AG20443 (cell line): ENCODE results near the gene BTRC.
"Not testable (repeated sequence)": the region's sequence is repeated elsewhere in the genome, so short reads cannot be mapped to it uniquely, and the experiment has no call there.

Experiments
- DNase-seq: peaks from one replicate; pipeline ENCODE4 v3.0.0; 2012; ENCODE audit warnings: low spot score, mixed read lengths

BTRC gene

GRCh38 chr10:101353692-101354327 is at the start of gene BTRC:
BTRC (plus strand) TSS chr10:101354165; CDS start chr10:101354181, 16 bp downstream.
- DNase-seq: peak; percentile 97

DNA sequence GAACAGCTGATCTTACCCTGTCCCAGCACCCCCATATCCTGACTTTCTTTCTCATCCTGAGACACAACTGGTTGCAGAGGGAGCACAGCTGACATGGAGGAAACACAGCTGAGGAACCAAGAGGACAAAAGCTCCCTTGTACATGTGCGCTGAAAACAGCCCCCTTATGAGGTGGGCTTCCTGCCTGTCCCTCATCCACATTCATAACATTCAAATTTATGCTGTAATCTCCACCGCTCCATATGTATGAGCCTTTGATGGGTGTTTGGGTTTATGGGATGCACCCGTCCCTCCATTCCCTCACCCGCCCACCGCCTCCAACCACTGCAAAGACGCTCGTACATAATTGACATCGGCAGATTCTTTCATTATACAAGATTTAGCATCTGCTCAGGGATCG is 49.6 kb upstream of the BTRC start:
- no peak for DNase-seq

DNA sequence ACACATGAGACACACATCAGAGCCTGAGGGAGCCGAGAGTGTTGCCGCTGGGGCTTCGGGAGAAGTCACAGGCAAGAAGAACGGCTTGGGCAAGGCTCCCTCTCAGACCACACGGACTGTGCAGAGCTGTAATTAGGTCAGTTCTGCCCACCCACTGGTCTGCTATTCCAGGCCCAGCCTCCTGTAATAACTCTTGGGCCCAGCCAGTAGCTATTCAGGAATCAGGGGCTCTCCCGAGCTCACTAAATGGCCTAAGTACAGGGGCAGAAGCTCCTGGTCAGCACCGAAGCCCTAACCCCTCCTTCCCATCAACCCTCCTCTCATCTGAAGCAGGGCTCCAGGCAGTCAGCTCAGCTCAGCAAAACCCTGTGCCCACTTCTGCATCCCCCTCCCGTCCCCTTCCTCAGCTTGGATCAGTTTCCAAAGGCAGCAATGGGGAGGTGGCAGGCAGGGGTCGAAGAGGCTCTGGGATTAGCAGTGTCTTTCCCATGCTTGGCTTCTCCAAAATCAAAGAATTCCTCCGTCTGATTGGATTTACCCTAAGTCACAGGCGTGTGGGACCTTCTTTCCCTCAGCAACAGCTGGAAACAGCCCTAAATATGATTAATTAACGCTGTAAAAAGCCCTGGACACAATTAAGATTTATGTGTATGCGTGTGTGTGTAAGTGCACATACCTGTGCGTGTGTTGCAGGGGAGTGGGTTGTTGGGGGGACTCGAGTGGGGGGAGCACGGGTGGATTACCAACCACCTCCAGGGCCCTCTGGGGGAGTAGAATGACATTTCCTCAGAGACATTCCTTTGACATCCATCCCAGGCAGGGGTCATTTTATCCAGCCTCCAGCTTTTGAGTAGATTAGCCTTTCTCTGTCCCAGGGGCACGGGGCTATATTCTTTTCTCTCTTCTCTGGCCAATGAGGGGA is 48.4 kb upstream of the BTRC start:
- no peak for DNase-seq

DNA sequence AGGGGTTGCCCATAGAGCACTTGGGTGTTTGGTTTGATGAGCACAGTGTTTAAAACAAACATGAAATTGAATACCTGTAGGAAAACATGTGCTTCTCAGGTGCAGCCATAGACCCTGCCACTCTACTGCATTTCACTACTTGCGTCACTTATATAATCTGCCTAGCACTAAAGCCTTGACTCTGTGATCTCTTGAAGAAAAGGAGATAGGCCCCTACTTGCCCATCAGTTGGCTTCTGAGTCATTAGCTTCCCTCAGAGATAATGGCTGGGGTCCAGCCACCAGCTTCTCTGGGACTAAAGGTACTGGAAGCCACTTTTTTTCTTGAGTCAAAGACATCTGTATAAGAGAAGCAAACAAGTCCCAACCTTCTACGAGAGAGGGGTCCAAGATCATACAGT is 45.9 kb upstream of the BTRC start:
- no peak for DNase-seq

DNA sequence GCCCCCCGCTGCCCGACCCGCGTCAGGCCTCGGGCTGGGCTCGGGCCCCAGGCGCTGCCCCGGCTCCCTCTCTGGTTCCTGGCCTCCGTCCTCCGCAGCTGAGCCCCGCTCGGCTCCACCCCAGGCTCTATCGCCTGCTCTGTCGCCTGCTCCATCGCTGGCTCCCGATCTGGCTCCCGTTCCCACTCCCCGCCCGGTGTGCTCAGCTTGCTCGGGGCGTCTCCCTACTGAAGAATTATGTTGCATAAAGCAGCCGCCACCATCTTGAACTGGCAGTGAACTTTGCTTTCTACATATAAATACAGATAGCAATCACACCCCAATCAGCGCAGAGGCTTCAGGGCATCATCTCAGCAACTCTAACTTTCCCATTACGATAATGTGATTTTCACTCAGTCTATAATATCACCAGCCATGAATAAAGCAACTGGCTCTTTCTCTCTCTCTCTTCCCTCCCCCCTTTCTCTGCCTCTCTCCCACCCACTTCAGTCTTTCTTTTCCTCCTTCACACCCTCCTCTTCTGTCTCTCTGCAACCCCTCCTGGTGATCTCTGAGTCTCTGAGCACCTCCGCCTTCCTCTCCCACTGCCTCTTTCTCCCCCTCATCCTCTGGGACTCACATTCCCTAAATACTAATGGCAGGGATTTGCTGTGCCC is 43.3 kb upstream of the BTRC start:
- DNase-seq: no peak

- no peak for DNase-seq
Observed at GRCh38 chr10:101311185-101312066, 42.5 kb upstream of the BTRC start.

DNA sequence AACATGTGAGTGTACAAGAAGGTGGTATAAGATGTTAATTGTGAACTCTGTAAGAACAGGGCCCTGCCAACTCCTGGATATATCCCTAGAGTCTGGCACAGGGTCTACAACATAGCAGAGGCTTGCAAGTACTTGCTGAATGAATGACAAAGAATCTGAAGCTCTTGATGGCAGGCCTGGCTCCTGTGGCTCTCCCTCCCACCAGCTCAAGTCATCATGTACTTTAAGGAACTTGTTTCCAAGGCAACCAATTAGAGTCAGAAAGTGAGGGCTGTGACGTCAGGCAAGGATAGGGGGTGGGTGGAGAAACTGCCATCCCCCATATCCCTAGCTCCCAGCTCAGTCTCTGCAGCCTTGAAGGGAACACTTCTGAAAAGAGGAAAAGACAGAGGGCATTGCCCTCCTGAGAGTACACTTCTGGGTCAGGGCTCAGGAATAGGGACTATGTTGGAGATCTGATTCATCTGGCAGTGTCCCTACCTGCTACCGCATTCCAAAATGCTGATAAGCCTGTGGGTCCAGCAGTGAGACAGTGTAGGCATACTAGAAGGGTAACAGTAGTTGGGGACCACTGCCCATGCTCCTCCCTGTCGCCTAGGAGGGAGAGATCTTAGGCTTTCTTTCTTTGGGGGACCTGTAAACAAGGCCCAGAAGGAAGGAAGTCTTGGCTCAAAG is 34.6 kb upstream of the BTRC start:
- DNase-seq: no peak

DNA sequence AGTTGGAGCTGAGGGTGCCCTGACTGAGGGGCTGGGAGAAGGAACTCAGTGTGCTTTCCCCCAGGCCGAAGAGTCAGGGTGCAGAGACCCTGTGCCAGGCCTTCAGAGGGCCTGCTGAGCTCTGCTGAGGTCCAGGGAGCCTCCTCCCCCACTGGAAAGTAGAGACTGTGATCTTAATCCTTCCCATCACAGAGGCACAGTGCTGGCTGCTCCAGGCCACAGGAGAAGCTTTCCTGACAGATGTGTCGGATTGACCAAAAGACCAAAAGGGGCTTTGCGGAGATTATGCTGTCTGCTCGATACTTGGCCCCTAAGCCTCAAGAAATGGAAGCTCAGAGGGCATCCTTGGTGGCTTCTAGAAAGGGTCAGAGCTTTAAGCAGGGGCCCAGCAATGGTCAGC is 32.9 kb upstream of the BTRC start:
- DNase-seq: no peak

DNA sequence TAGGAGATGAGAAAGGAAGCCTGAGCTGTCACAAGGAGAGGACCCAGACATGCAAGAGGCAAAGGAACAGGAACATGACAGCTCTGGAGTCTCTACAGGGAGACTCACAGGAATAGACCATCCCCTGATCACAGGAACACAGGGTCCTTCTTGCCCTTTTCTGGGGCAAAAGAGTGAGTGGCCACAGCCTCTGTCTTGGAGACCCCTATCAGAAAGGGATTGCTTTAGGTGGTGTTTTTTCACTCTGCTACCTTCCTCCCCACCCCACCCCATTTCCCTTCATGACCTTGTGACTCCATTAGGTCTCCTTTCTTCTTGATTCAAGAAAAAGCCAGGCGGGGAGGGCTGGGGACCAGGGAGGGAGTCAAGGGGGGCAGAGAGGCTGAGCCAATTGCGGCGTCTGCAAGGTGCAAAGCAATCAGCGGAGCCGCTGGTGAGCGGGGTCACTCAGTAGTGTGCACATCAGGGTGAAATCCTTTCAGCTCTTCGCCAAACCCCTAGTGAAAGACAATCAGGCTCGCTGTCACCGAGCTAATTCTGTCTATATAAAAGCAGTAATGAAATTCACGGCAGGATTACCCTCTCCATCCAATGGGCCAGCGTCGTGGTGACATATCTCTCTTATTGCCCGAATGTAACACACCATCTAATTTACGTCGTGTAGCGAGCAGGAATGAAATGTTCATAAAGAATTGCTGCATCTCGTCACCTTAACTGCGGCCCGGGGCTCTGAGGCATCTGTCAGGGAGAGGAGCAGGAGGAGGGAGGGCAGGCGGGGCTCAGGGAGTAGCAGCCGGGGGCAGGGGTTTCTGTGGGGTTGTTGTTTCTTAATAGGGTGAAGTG is 31.5 kb upstream of the BTRC start:
- no peak for DNase-seq

DNA sequence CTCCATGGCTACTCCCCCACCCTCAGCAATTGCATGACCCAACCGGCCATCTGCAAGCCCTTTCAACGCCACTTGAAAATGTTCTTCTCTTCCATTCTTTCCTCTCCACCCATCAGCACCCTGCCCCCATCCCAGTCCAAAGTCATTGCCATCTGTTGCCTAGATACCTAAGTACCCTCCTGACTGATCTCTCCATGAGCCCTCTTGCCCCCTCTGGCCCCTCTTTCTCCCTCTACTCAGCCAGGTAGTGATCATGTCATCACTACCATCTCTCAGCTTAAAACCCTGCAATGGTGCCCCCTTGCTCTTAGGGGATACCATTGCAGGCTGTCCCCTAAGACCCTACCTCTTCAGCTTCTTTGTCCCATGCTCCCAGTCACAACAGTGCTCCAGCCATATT is 30.5 kb upstream of the BTRC start:
- no peak for DNase-seq

DNA sequence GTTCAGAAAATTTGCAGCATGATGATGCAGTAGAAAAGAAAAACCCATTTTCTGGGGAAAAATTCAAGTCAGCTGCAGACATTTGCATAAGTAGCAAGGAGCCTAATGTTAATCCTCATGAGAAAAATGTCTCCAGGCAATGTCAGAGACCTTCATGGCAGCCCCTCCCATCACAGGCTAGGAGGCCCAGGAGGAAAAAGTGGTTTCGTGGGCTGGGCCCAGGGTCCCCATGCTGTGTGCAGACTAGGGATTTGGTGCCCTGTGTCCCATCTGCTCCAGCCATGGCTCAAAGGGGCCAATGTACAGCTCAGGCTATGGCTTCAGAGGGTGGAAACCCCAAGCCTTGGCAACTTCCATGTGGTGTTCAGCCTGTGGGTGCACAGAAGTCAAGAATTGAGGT is 26.5 kb upstream of the BTRC start:
- not testable (repeated sequence) for DNase-seq

DNA sequence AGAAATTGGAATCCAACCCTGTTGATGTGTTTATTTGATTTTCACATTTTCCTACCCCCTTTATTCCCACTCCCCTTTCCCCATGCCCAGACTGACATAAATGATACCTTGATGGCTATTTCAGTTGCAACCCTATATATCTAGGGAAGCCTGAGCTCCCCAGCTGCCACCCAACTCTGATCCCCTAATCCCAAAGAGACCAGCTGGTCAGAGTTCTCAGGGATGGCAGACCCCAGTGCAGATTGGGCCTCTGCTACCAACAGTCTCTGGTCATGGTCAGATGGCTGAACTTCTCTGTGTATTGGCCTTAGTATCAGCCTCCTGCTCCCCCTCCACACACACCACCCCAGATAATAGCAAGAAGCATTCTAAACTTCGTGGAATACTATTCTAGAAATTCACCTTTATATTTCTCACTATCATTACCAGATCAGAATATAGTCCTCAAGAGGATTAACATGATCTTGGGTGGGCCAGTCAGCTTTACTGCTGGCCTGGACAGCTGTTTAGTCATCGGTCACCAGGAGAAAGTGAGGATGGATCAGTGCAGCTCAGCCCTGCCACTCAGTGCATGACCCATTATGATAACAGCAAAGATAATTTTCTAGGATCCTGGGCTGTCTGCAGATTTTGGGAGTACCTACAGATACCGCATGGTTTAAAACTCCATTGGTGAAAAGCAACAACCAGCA is 24.5 kb upstream of the BTRC start:
- DNase-seq: peak; percentile 7

DNA sequence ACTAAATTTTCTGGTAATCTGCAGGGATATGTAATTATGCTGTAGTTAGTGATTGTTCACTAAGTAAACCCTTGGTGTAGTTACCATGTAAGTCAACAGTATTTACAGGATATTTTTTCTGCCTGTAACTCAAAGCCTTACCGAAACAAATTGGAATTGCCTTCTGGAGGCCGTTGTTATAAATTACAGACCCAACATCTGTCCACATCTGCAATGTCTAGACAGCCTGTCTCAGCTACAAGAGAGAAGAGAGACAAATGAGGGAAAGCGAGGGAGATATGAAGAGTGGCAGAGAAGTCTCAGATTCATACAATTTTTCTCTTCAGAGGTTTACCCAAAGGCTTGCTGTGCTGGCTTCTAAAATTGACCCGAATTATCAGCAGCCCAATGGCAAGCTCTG is 23.7 kb upstream of the BTRC start:
- no peak for DNase-seq

DNA sequence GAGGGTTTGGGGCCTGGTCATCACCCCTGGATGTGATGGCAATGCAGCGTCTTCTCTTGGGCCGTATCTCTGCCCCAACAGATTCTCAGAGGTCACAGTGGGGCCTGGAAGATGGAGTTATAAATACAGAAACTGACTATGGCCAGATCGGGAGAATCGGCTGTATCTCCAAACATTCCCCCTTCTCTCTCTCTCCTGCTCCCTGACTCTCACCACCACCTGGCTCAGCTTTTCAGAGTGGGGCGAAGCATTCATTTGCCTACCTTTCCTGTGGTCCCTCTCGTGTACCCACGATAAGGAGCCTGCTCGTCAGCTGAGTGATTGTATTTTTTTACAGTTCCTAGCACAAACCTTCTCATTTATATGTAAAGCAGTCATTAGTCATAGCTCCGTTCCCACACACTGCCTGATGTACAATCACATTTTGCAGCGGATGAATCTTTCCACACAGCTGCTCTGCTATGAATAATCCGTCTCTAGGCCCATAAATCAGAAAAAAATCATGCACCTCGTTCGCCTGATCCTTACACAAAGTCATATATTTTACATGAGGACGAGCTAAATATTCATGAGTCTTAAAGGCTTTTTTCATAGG is 23.2 kb upstream of the BTRC start:
- DNase-seq: peak; percentile 40

- no peak for DNase-seq
Observed at GRCh38 chr10:101331956-101332355, 22.0 kb upstream of the BTRC start.

DNA sequence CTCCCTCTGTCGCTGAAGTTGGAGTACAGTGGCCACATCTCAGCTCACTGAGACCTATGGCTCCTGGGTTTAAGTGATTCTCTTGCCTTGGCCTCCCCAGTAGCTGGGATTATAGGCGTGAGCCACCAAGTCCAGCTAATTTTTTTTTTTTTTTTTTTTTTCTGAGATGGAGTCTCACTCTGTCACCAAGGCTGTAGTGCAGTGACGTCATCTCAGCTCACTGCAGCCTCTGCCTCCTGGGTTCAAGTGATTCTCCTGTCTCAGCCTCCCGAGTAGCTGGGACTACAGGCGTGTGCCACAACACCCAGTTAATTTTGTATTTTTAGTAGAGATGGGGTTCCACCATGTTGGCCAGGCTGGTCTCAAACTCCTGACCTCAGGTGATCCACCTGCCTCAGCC is 19.7 kb upstream of the BTRC start:
- not testable (repeated sequence) for DNase-seq

DNA sequence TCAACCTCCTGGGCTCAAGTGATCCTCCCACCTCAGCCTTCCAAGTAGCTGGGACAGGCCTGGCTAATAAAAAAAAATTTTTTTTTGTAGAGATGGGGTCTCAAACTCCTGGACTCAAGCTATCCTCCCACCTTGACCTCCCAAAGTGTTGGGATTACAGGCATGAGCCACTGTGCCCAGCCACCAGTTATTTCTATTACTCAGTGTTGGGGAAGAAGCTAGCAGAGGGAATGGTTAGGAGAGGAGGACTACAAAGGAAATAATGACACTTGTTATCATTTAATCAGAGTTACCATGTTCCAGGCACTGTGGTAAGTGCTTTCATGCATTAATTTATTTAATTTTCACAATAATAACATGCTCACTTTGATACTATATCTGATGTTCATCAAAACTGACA is 17.6 kb upstream of the BTRC start:
- DNase-seq: no peak

- no peak for DNase-seq
Observed at GRCh38 chr10:101337836-101338235, 16.1 kb upstream of the BTRC start.

DNA sequence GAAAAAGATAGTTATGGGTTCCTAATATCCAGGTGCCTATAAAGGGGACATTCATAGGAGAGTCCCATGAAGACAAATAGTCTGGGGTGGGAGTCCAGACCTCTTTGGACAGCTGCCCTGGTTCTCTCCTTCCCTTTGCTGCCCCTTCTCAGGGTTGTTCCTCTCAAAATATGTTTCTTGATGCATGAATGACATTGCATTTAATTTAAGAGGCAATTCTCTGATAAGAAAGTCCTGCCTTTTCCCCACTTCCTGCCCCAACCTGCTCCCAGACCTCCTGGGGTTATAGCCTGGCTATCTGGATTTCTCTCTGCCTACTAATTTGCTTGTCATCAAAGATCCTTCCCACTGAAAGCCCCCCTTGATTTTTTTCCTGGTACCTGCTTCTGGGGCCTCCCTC is 12.5 kb upstream of the BTRC start:
- DNase-seq: no peak
